ENCODE data around the gene NEDD4. TPM values are rescaled to one million over a fixed set of nuclear protein-coding genes. Genes with fewer than 3 reads are reported as not detected.

NEDD4 gene
- 64.2 and 64.5 TPM in 2 replicates for total RNA-seq

GRCh38 chr15:55993111-55993803, at the start of gene NEDD4:
TSS of gene NEDD4 (minus strand) at chr15:55993612. CDS start at chr15:55993555, 57 bp downstream.

Small RNA genes within 50 kb of the gene (small RNA-seq; reads per million reads assigned to genes)
- gene RN7SL568P, result not detected

Measured in thoracic aorta endothelial cell (primary cell).